NCI-H2107 treated with DMSO at 0.1 percent for 48 hours (cell line): Measurements from ENCODE around the gene BHLHA15.
"Not testable (repeated sequence)": the region's sequence is repeated elsewhere in the genome, so short reads cannot be mapped to it uniquely, and the experiment has no call there.

ENCODE experiments used
- DNase-seq: peaks from one replicate; lab custom pipeline; 2025; ENCODE audit not compliant: unreplicated experiment; lab: John Stamatoyannopoulos, UW

BHLHA15 gene

DNA sequence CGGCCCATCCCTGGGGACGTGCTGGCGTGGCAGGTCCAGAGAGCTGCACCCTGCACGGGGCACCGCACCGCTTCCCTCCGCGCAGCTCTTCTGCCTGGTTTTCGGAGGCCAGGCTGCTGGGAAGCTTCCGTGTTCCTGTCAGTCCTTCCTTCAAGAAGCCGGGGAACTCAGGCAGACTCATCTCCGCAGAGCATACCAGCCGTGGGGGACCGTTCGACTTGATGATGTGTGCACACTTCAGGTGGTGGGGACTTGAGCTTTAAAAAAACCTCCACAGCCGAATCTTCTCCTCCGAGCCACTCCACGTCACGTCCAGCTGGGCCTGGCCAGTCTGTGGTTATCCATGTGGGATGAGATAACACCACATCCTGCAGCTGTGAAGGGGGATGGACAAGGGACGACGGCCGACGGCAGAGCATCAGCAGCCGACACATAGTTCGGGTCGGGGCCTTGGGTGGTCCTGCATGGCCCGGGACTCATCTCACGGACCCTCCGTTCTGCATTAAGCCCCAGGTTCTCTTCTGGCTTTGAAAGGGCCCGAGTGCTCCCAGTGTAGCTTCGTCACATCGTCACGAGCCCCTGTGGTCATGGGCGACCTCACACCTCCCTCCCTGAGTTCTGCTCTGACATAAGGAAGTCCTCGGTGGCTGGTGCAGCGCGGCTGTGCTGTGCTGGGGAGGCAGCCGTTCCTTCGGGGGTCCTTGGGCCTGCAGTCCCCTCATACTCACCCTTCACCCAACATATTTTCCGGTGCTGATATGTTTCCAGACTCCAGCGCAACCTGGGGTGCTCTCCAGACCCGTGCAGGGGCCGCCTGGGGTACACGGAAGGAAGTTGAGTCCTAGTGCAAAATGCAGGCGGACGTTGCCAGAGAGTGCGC is 4.5 kb upstream of the BHLHA15 start:
- no peak for DNase-seq

DNA sequence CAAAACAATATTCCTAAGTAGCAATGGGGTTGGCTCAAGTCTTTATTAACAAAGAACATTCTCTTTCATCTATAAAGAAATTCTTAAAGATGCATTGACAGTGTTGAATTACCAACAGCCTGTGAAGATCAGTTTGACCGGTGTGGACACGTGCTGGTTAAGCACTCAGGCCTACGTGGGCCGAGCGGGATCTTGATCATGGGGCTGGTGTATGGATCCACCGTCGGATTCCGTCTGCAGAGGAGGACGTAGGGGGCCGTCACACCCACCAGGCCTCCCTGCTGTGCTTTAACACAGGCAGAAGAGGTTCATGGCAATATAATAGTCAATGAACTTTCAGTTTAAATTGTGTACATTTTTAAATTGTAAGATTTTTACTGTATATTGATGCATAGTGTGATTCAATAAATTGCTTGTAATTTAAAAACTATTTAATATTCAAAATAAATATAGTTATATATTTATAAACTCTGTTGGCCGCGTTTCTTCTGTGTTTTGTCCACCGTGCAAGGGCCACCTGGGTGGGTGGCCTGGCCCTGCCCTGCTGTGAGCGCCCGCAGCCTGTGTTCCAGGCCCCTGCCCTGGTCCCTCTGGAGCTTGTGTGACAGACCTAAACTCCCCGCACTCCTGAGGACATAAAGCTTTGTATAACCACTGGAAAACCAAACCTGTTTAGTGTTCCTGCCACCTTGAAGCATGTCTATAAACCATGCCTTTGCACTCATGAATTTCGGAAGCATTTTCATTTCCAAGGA is 1.9 kb upstream of the BHLHA15 start:
- no peak for DNase-seq

DNA sequence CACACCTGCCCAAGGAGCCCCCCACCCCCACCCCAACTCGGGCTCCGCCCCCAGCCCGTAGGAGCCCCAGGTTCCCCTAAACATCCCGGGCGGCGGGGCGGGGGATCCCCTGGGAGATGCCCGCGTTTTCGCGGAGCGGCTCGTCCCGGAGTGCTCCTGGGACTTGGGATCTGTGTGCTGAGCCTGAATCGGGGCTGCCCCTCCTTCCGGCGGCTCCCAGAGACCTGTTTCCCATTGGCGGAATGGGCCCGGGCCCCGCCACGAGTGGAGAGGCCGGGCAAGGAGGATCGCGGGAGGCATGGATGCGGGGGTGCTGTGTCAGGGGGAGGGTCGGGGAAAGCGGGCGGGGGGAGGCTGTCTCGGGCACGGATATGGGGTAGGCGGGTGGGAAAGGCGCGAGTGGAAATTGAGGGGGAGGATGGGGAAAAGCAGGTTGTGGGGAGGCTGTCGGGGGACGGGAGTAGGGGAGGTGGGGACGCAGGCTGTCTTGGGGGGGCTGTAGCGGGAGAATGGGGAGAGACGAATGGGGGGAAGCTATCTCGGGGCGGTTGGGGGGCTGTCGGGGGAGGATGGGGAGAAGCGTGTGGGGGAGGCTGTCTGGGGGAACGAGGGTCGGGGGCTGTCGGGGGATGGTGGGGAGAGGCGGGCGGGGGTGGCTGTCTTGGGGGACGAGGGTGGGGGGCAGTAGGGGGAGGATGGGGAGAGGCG is 572 bp upstream of the BHLHA15 start:
- DNase-seq, result peak; percentile 19

DNA sequence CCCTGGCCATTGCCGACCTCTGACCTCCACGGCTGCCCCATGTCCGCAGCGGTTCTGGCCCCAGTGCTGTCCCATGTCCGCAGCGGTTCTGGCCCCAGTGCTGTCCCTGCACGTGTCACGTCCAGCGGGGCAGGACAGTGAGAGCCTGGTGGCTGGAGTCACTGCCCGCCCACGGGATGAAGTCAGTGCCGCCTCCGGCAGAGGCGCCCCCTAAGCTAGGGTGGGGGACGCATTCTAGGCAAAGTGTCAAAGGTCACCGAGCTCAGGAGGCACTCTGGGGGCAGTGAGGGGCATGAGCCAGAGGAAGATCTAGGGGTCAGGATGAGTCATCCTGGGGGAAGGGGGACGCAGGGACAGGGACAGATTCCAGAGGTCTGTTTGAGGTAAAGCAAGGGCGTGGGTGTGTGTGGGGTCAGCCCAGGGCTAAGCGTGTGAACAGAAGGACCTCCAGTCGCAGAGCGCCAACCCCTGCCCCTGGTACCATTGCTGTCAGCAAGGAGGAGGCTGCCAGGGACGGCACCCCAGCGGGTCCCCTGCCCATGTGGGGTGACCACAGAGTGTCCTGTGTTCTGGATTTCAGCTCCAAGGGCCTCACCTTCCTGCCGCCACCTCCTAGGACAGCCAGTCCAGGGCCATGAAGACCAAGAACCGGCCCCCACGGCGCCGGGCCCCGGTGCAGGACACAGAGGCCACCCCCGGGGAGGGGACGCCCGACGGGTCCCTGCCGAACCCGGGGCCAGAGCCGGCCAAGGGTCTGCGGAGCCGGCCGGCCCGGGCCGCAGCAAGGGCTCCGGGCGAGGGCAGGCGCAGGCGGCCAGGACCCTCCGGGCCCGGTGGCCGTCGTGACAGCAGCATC is 665 bp downstream of the BHLHA15 start:
- no peak for DNase-seq

DNA sequence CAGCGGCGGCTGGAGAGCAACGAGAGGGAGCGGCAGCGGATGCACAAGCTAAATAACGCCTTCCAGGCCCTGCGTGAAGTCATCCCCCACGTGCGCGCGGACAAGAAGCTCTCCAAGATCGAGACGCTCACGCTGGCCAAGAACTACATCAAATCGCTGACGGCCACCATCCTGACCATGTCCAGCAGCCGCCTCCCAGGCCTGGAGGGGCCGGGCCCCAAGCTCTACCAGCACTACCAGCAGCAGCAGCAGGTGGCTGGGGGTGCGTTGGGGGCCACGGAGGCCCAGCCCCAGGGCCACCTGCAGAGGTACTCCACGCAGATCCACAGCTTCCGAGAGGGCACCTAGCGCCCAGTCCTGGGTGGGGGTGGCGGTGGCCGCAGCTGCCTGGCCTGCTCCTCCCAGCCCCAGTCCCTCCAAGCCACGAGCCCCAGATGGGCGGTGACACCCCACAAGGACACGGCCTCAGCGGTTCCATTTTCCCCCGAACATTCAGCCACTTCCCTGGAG is 1.3 kb downstream of the BHLHA15 start:
- DNase-seq, result no peak

DNA sequence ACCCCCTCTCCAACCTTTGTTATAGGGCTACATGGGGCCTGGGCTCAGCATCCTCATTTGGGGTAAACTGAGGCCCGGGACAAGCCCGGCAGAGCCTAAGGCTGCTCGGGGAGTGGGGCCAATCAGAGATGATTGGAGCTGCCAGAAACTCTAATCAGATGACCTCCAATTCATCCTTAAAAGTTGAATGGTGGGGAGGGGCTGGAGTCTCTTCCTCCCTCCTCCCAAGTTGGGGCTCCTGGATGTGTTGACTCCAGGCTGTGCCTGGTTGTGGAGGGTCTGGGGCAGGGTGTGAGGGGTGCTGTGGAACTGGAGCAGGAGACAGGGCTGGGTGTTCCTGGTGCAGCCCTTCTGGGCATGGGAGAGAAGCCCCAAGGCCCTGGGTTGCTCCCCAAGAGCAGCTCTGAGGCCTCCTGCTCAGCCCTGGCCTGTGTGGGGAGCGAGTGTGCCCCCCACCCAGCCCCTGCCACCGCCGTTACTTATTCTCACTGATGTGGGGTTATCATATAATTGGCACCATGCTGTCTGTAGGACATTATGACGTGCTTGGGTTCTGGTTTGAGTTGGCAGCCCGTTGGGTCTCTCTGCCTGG is 2.2 kb downstream of the BHLHA15 start:
- no peak for DNase-seq

DNA sequence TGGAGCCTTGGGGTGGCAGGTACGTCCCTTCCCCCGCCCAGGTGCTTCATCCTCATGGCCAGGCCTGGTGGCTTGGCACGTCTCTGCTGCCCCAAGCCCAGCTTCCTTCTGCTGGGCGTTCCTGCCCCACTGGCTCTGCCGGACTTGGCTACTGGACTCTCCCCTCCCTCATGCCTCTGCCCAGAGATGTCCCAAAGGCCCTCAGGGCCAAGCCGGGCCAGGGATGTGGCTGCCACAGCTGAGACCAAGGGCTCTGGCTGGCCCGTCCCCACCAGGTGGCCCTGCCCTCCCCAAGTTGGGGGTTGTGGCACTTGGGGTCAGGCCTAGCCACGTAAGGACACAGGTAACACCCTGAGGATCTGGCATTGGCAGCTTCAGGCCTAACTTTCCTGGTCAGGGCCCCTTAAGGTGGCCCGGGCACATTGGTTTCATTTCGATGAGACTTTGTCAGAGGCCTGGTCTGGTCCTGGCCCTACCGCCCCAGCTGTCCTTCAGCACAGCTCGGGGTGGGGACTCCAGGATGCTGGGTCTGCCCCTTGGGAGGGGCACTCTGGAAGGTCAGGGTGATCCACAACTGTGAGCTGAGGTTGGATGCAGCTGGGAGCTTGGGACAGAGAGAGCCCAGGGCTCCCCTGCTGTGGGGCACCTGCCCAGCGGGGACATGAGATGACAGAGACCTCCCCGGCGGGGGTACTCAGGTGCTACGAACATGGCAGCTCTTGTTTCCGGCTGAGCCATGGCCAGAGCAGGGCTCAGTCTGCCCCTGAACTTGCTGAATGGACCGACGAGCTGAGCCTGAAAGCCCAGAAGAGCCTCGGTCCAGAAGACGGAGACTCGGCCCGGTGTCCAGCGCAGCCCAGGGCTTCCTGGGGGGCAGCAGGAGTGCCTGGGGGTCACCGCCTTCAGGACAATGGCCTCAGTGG is 2.9 kb downstream of the BHLHA15 start:
- no peak for DNase-seq

DNA sequence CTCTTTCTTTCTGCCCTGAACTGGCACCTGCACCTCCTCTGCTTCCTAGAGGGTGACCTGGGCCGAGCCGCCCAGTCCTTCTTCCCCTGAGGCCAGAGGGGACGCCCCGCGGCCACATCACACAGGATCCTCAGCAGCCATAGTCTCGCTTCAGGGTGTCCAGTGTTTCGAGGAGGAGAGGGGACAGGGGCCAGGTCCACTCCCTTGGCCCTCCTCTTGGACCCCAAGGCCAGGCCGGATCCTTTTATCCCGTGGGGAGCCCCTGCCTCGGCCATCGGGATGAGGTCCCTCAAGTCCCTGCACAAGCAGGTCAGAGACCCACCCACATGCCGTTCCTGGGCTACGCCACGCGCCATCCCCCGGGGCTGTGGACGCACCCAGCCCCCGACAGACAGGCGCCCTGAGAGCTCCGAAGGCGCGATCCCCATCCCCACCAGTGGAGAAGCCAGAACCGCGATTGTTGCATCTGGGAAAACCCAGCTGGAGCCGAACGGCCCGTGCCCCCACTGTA is 3.6 kb downstream of the BHLHA15 start:
- no peak for DNase-seq

DNA sequence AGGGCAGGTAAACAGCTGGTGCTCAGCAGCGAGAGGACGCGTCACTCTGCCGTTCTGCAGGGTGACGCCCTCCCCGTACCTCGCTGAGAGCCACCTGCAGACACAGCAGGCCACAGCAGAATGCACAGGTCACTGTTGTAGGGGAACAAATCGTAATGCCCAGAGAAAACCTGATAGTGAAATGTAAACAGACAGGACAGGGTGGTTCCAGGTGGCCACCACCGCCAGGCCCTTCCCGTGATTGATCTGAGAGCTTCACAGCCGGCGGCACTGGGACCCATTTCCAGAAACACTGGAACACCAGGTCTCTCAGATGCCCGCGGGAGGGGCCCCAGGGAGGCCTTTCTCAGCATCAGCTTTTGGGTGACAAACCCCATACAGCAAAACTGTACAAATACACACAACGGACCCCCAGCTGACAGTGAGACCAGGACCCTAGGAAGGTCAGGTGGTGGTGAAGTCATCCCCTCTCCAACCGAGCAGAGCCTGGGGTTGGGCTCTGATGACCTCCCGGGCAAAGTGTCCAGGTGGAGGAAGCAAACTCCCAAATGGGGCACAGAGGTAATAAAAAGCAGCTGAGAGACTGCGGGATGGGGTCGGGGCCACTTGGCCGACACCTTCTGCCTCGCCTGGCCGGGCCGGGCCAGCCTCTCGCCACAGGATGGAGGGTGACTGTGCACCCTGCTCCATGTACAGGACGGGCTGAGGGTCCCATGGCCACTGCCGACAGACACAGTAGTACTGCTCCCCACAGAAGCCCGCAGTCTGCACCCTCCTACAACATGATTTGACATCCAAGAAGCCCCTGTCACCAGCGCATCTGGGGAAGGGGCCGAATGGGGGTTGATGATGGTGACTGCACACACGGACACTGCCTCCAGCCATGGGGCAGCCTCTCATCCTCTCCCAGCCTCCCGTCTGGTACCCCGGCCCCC is 4.6 kb downstream of the BHLHA15 start:
- DNase-seq, result no peak

DNA sequence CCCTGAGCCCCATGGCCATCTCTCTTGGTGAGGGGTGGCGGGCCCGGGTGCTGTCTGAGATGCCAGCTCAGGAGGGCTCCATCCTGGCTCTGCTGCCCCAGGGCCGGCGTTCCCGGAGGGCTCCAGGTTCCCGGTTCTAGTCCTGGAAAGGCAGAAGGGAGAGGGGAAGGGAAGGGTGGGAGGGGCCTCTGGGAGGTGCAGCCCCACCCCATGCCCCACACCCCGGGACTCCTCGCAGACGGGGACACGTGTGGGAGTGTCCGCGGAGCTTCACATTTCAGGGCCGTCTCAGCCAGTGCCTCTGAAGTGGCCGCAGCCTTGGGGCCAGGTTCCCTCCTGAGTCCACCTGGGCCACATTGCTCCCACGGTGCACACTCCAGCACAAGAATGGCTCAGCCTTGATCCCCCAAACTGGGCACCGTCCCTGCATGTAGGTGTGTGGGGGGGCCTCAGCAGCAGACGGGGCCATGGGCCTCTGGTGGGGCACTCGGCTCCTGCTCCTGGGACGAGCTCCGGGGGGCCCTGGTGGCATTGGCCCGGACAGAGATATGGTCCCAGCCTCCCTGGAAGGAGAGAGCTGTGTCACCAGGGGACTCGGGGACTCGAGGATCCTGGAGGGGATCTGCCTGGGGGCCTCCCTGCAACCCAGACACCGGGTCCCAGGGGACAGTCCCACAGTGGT is 5.8 kb downstream of the BHLHA15 start:
- no peak for DNase-seq

DNA sequence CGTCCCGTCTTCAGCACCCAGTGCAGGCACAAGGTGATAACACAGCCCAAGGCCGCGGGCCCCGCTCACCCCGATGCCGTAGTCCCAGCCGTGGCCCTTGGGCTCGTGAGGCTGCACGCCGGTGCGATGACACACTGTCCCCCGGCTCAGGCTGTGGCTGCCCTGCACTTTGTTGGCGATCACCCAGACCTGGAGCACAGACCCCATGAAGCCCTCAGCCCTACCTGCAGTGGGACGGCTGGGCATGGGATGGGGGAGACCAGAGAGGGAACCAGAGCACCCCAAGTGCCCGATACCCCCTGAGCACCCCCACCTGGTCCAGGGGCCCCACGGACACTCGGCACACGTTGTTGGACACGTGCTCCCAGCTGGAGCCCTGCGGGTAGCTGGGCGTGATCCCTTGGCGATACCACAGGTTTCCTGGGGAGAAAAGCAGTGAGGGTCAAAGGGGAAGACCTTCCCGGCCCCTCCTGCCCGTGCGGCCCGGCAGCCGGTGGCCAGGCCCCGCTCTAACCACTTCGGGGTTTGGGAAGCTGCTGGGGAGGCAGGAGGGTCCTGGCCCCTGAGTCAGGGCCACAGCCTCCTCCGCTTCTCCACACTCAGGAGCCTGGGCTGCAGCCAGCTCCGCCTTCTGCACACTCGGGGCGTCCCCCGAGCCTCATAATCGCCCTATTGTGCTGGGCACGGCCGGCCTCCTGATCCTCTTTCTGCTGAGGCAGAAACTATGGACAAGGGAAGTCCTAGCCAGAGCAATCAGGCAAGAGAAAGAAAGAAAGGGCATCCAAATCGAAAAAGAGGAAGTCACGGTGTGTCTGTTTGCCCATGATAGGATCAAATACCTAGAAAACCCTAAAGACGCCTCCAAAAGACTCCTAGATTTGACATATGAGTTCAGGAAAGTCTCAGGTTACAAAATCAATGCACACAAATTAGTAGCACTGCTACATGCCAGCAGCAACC is 6.7 kb downstream of the BHLHA15 start:
- DNase-seq, result peak; percentile 65

DNA sequence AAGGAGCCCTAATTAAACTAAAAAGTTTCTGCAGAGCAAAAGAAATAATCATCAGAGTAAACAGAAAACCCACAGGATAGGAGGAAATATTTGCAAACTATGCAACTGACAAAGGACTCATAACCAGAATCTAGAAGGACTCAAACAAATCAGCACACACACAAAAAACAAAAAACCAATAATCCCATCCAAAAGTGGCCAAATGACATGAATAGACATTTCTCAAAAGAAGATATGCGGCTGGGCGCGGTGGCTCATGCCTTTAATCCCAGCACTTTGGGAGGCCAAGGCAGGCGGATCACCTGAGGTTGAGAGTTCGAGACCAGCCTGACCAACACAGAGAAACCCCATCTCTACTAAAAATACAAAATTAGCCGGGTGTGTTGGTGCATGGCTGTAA is 8.1 kb downstream of the BHLHA15 start:
- DNase-seq, result not testable (repeated sequence)

DNA sequence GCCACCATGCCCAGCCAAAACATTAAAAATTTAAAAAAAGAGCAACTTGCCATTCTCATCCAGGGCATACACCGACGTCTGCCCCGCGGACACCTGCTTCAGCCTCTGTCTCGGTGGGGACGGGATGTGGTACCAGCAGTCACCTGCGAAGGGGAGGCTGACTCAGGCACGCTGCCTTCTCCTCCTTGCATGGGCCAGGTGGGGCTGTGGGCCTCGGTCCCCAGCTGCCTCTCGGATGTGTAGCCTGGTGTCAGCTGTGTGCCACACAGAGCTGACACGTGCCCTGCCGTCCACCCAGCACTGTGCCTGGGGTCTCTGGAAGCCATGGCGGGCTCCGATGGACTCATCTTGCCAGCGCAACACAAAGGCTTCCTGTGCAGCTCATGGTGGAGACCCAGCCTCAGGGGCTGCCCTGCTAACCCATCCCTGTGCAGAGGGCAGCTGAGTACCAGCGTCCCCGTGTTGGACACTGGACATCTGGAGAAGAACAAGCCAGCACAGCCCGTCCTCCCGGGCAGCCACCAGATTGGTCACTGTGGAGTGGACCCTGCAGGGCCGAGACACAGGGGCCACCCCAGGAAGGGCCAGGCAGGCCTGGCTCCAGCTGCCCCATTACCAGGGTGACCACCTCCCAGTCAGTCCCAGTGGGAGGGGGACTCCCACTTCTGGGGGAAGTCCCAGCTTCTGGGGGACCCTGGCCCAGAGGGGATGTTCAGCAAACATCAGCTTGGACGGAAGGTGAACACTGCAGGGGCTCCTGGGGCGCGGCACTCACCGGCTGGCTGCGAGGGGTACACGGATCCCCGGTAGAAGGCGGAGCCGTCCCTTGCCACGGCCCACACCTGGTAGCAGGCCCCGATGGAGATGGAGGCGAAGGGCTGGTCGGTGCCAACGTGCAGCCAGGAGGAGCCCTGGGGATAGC is 10.6 kb downstream of the BHLHA15 start:
- no peak for DNase-seq

DNA sequence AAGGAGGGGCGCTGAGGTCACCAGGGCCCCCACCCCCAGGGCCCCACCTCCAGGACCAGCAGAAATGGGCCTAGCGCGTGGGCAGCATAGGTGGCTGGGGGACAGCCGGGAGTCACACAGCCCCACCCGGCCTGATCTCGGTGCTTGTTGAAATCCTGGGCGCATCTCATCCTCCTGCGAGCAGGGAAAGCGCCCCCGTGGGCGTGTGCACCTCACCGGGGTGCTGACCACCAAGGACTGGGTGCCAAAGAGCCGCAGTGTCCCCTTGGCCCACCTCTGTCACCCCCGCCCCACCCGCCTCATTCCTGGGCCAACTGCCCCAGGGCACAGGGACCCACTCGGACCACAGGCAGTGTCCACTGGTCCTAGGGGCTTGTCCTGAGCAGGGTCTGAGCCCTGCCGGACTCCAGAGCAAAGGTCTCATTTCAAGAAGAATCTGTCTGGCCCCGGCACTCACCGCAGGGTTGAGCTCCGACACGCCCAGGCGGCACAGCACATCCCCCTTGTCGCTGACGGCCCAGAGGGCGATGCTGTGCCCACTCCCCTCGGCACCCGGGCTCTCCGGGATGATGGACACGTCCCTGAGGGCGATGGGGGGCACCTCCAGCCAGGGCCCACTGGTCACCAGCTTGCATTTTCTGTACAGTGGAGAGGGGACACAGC is 11.4 kb downstream of the BHLHA15 start:
- no peak for DNase-seq
